Prostate gland (tissue), 2 donors: ENCODE results near the gene CLASP2. TPM values are rescaled to one million over a fixed set of nuclear protein-coding genes. Genes with fewer than 3 reads are reported as not detected.

Experiments used
- DNase-seq: peaks from one replicate; pipeline ENCODE4 v3.0.0-alpha.2; 2019; ENCODE audit warnings: low spot score
- H3K27ac ChIP-seq, 2 donors: fragments of 200-600 bp; sonication (generic); 2 replicates each; pipeline ENCODE4 v1.5.1; 2017 to 2019
- H3K27me3 ChIP-seq: fragments of 200-600 bp; sonication (generic); replicated peaks from 2 replicates; pipeline ENCODE4 v1.5.1; 2019; ENCODE audit not compliant: insufficient read depth
- H3K36me3 ChIP-seq, 2 donors: fragments of 200-600 bp; sonication (generic); 1 replicate in 1 of 2; 2 replicates in 1 of 2; pipeline versions ENCODE4 v1.5.1 to v1.8.1; 2017 to 2019
- H3K4me1 ChIP-seq: fragments of 200-600 bp; sonication (generic); replicated peaks from 2 replicates; pipeline ENCODE4 v1.5.1; 2019
- H3K4me3 ChIP-seq, 2 donors: fragments of 200-600 bp; sonication (generic); 2 replicates each; pipeline ENCODE4 v1.5.1; 2017 to 2019
- H3K9me3 ChIP-seq: fragments of 200-600 bp; sonication (generic); 2 replicates; pipeline ENCODE4 v1.5.1; 2017
- CTCF ChIP-seq, 4 experiments: fragments of 200-600 bp in 2 of 4; fragments of 450-650 bp in 2 of 4; sonication (generic) in 2 of 4; IDR thresholded peaks; 1 replicate in 3 of 4; 2 replicates in 1 of 4; pipeline ENCODE4 v1.5.1; 2016 to 2019; ENCODE audit warnings: antibody characterized with exemption in 4 of 4, mild to moderate bottlenecking in 2 of 4, moderate library complexity in 2 of 4
- POLR2A ChIP-seq: fragments of 450-650 bp; IDR thresholded peaks from one replicate; pipeline ENCODE4 v1.6.1; 2016; ENCODE audit warnings: antibody characterized with exemption, mild to moderate bottlenecking
- POLR2AphosphoS5 ChIP-seq: sonication (generic); formaldehyde crosslinking; IDR thresholded peaks from one replicate; pipeline ENCODE4 v1.6.1; 2017; ENCODE audit warnings: antibody characterized with exemption
- WGBS: methylation state at CpG from one replicate; pipeline ENCODE4 v1.1.5; 2018; 5-methylcytosine and 5-hydroxymethylcytosine counted together
- intact Hi-C: fragments of 100-400 bp; cut with DNase I; formaldehyde crosslinking; loops from one replicate; pipeline ENCODE4 v1.14.2; 2022
- total RNA-seq, 2 donors: library from RNA; depleted of rRNA; stranded (reverse); fragments of >200 nt; gene quantifications; one replicate each; pipeline ENCODE4 v1.1.0, GENCODE V29; 2016

The CLASP2 gene
- total RNA-seq, 2 donors from 2014 or later, result 34.5 to 73.2 TPM

DNA sequence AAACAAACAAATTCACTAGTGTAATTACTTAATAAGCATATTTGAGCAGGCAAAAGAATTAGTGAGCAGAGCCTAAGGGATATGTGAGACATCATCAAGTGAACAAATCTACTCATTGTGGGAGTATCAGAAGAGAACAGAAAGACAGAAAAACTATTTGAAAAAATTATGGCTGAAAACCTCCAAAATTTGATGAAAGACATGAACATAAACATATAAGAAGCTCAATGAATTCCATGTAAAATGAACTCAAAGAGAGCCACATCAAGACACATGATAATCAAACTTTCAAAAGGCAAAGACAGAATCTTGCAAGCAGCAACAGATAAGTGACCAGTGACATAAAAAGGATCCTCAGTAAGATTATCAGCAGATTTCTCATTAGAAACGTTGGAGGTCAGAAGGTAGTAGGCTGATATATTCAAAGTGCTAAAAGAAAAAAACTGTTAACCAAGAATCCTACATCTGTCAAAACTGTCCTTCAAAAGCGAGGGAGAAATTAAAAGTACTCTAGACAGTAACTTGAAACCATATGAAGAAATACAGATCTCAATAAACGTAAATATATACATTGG is 194.9 kb downstream of the CLASP2 start:
- TF ChIP-seq POLR2AphosphoS5 (no peak), CTCF (IDR thresholded peaks at IDR 0.05) (no peak), POLR2A (no peak)
- Histone ChIP-seq H3K36me3 (no peaks in the 10 kb centered on the region), H3K4me3 (no peak overlapping the region), H3K27me3 (no peaks in the 10 kb centered on the region), H3K4me1 (no peaks in the 10 kb centered on the region), H3K9me3 (no peaks in the 10 kb centered on the region), H3K27ac (no peak overlapping the region)
- 98% methylated on average over 3 of the region's 3 CpGs for WGBS
- DNase-seq, result no peak
- intact Hi-C loops, result no loop called here

- no peaks in the 10 kb centered on the region for H3K27me3 ChIP-seq
- H3K9me3 ChIP-seq, result no peaks in the 10 kb centered on the region
- H3K4me3 ChIP-seq, result no peak overlapping the region
- TF ChIP-seq POLR2A, result no peak
- no peak for TF ChIP-seq CTCF (IDR thresholded peaks at IDR 0.05)
- WGBS, result 100% methylated on average over 1 of the region's 1 CpG
- H3K36me3 ChIP-seq, result no peaks in the 10 kb centered on the region
- no peaks in the 10 kb centered on the region for H3K4me1 ChIP-seq
- no peak for DNase-seq
- intact Hi-C loops, result no loop called here
- no peak overlapping the region for H3K27ac ChIP-seq
Observed at GRCh38 chr3:33521736-33522135, 196.3 kb downstream of the CLASP2 start.

- H3K4me3 ChIP-seq, result no peak overlapping the region
- H3K4me1 ChIP-seq, result no peaks in the 10 kb centered on the region
- no peaks in the 10 kb centered on the region for H3K36me3 ChIP-seq
- WGBS, result 87% methylated on average over 6 of the region's 6 CpGs
- no peak overlapping the region for H3K27ac ChIP-seq
- intact Hi-C loops, result no loop called here
- TF ChIP-seq POLR2A (no peak), CTCF (IDR thresholded peaks at IDR 0.05) (no peak), POLR2AphosphoS5 (no peak)
- H3K9me3 ChIP-seq, result no peaks in the 10 kb centered on the region
- no peaks in the 10 kb centered on the region for H3K27me3 ChIP-seq
- DNase-seq, result no peak
Observed at GRCh38 chr3:33513262-33513863, 204.7 kb downstream of the CLASP2 start.

DNA sequence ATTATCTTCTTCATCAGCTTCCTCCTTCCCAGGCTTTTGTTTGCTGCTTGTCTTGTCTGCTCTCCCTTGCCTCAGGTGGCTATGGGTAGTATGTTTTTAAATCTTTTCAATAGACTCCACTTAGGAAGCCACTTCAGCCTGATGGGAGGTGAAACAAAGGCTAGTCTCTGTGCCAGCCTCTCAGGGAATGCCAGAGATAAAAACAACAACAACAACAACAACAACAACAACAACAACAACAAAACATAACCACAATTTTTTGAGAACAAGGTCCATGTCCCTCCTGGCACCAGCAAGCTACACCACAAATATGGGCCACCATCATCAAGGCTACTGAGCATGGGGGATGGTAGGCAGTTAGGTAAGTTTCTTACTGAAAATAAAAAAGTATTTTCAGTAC is 213.0 kb downstream of the CLASP2 start:
- no peaks in the 10 kb centered on the region for H3K4me1 ChIP-seq
- H3K27ac ChIP-seq, result no peak overlapping the region
- H3K4me3 ChIP-seq, result no peak overlapping the region
- no peaks in the 10 kb centered on the region for H3K9me3 ChIP-seq
- TF ChIP-seq POLR2AphosphoS5, result no peak
- no peak for TF ChIP-seq POLR2A
- TF ChIP-seq CTCF (IDR thresholded peaks at IDR 0.05), result no peak
- no peak for DNase-seq
- no peaks in the 10 kb centered on the region for H3K27me3 ChIP-seq
- no peaks in the 10 kb centered on the region for H3K36me3 ChIP-seq
- intact Hi-C loops, result no loop called here

- no peak for DNase-seq
- TF ChIP-seq CTCF (IDR thresholded peaks at IDR 0.05), result no peak
- no peak for TF ChIP-seq POLR2A
- no peak for TF ChIP-seq POLR2AphosphoS5
- no peaks in the 10 kb centered on the region for H3K9me3 ChIP-seq
- 95% methylated on average over 2 of the region's 2 CpGs for WGBS
- no peaks in the 10 kb centered on the region for H3K27me3 ChIP-seq
- intact Hi-C loops, result no loop called here
- no peak overlapping the region for H3K4me3 ChIP-seq
- H3K36me3 ChIP-seq, result no peaks in the 10 kb centered on the region
- H3K4me1 ChIP-seq, result no peaks in the 10 kb centered on the region
- H3K27ac ChIP-seq, result no peak overlapping the region
Observed at GRCh38 chr3:33496449-33496848, 221.6 kb downstream of the CLASP2 start.
